Measurements from ENCODE around the gene ACTL7A. TPM values are rescaled to one million over a fixed set of nuclear protein-coding genes. Genes with fewer than 3 reads are reported as not detected.
"Not testable (repeated sequence)": the region's sequence is repeated elsewhere in the genome, so short reads cannot be mapped to it uniquely, and the experiment has no call there.

Gene ACTL7A
- total RNA-seq, 1 donor from 2014 or later: not detected

DNA sequence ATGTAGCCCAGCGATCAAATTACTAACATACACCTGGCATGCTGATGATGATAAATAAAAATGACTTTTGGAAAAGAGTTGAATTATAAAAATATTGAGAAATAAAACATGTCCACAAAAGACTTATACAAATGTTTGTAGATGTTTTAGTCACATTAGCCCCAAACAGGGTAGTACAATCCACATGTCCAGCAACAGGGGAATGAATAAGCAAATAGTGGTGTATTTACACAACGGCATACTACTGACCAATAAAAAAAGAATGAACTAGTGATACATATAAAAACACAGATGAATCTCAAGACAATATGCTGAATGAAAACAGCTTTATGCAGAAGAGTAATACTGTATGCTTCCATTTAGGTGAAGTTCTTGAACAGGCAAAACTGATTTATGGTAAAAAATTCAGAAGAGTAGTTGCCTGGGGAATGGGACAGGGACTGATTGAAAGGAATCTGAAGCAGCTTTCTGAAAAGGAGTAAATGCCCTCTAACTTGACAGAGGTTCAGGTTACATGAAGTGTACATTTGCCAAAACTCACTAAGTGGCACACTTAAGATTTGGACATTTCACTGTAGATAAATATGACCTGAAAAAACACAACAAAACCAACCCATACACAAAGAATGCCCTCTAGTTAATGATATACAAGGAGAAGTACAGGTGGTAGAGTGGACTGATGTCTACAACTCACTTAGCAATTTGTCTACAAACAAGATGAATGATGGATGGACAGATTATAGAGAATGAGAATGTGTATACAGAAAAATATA is 35.4 kb downstream of the ACTL7A start:
- Mint-ChIP-seq H3K27ac (no peak overlapping the region), H3K4me1 (no peaks in the 10 kb centered on the region), H3K4me3 (no peak overlapping the region), H3K9me3 (no peaks in the 10 kb centered on the region), H3K27me3 (no peaks in the 10 kb centered on the region), H3K36me3 (ENCODE audit: low read depth) (peaks cover 92% of the 10 kb centered on the region)
- ChIA-PET POLR2A (no interaction called here), CTCF (no interaction called here)
- intact Hi-C loops (cut with micrococcal nuclease): no loop called here
- TF ChIP-seq CTCF (IDR thresholded peaks at IDR 0.05): no peak
- DNase-seq: no peak
- no peak for ATAC-seq (ENCODE audit: low read depth)

- H3K27me3 Mint-ChIP-seq; H3K27ac Mint-ChIP-seq; DNase-seq; H3K9me3 Mint-ChIP-seq; ATAC-seq (ENCODE audit: low read depth); H3K4me3 Mint-ChIP-seq; intact Hi-C loops (cut with micrococcal nuclease); POLR2A ChIA-PET; H3K4me1 Mint-ChIP-seq: not testable (repeated sequence)
- peaks cover 95% of the 10 kb centered on the region for H3K36me3 Mint-ChIP-seq (ENCODE audit: low read depth)
- CTCF ChIA-PET: interaction anchor here (1.1 kb wide), 1 partner anchor 10 kb away, joined by 3 read pairs; no protein-coding TSS in a partner anchor
These were observed 37.1 kb downstream of the ACTL7A start for GRCh38 chr9:108899023-108899695.

GRCh38 chr9:108900176-108900575 is 38.1 kb downstream of the ACTL7A start:
- TF ChIP-seq CTCF (IDR thresholded peaks at IDR 0.05): no peak
- POLR2A ChIA-PET: no interaction called here
- Mint-ChIP-seq H3K27ac (no peak overlapping the region), H3K4me1 (no peaks in the 10 kb centered on the region), H3K9me3 (no peaks in the 10 kb centered on the region), H3K4me3 (no peak overlapping the region), H3K36me3 (ENCODE audit: low read depth) (peaks cover 87% of the 10 kb centered on the region), H3K27me3 (no peaks in the 10 kb centered on the region)
- CTCF ChIA-PET: no interaction called here
- no peak for ATAC-seq (ENCODE audit: low read depth)
- intact Hi-C loops (cut with micrococcal nuclease): loop anchor here (5.0 kb wide), 1 partner anchor 567 kb away; no protein-coding TSS in a partner anchor
- no peak for DNase-seq

- intact Hi-C loops (cut with micrococcal nuclease): loop anchor here (5.0 kb wide), 1 partner anchor 564 kb away; no protein-coding TSS in a partner anchor
- TF ChIP-seq CTCF (IDR thresholded peaks at IDR 0.05): no peak
- Mint-ChIP-seq H3K27me3 (no peaks in the 10 kb centered on the region), H3K36me3 (ENCODE audit: low read depth) (peaks cover 83% of the 10 kb centered on the region), H3K4me3 (no peak overlapping the region), H3K9me3 (no peaks in the 10 kb centered on the region), H3K4me1 (no peaks in the 10 kb centered on the region), H3K27ac (no peak overlapping the region)
- POLR2A ChIA-PET: no interaction called here
- no peak for ATAC-seq (ENCODE audit: low read depth)
- no peak for DNase-seq
- CTCF ChIA-PET: no interaction called here
These were observed 41.5 kb downstream of the ACTL7A start for GRCh38 chr9:108903420-108904103.

- intact Hi-C loops (cut with micrococcal nuclease): loop anchor here (5.0 kb wide), 1 partner anchor 563 kb away; no protein-coding TSS in a partner anchor
These were observed 42.1 kb downstream of the ACTL7A start for GRCh38 chr9:108904161-108904560.

More at GRCh38 chr9:108904161-108904560, 42.1 kb downstream of the ACTL7A start:
- Mint-ChIP-seq H3K36me3 (ENCODE audit: low read depth) (peaks cover 82% of the 10 kb centered on the region), H3K4me3 (no peak overlapping the region), H3K27me3 (no peaks in the 10 kb centered on the region), H3K27ac (no peak overlapping the region), H3K4me1 (no peaks in the 10 kb centered on the region), H3K9me3 (no peaks in the 10 kb centered on the region)
- POLR2A ChIA-PET: no interaction called here
- CTCF ChIA-PET: no interaction called here
- DNase-seq (no peak), ATAC-seq (ENCODE audit: low read depth) (no peak)
- no peak for TF ChIP-seq CTCF (IDR thresholded peaks at IDR 0.05)

Data from activated B cell treated with CpG ODN at 0.5 μM for 24 hours (primary cell).